NCI-H2196 (cell line): ENCODE results near the gene BTG3.
A peak's percentile ranks its signal among the peaks of the same experiment; 100 is the strongest.

Experiments
- DNase-seq: peaks from one replicate; lab custom pipeline; 2025; ENCODE audit not compliant: unreplicated experiment; lab: John Stamatoyannopoulos, UW

The BTG3 gene

GRCh38 chr21:17585875-17586450 is 26.7 kb downstream of the BTG3 start:
- DNase-seq: peak; percentile 42

GRCh38 chr21:17583898-17584297 is 28.8 kb downstream of the BTG3 start:
- no peak for DNase-seq

GRCh38 chr21:17580319-17580718 is 32.4 kb downstream of the BTG3 start:
- no peak for DNase-seq

- DNase-seq: no peak
These were observed 33.8 kb downstream of the BTG3 start for GRCh38 chr21:17578876-17579275.

- no peak for DNase-seq
These were observed 34.5 kb downstream of the BTG3 start for GRCh38 chr21:17578162-17578561.

- DNase-seq: no peak
These were observed 35.0 kb downstream of the BTG3 start for GRCh38 chr21:17577701-17578100.

GRCh38 chr21:17576080-17576835 is 36.4 kb downstream of the BTG3 start:
- DNase-seq: peak; percentile 71

GRCh38 chr21:17575076-17575475 is 37.6 kb downstream of the BTG3 start:
- no peak for DNase-seq

GRCh38 chr21:17572431-17572830 is 40.3 kb downstream of the BTG3 start:
- DNase-seq: no peak

GRCh38 chr21:17570786-17571185 is 41.9 kb downstream of the BTG3 start:
- DNase-seq: no peak

GRCh38 chr21:17560377-17561025 is 52.2 kb downstream of the BTG3 start:
- no peak for DNase-seq

GRCh38 chr21:17554679-17555465 is 57.8 kb downstream of the BTG3 start:
- DNase-seq: peak; percentile 17

GRCh38 chr21:17554120-17554519 is 58.6 kb downstream of the BTG3 start:
- DNase-seq: no peak

GRCh38 chr21:17552410-17552809 is 60.3 kb downstream of the BTG3 start:
- no peak for DNase-seq

GRCh38 chr21:17550671-17551308 is 61.9 kb downstream of the BTG3 start:
- DNase-seq: no peak

GRCh38 chr21:17548262-17548661 is 64.4 kb downstream of the BTG3 start:
- no peak for DNase-seq

GRCh38 chr21:17545007-17545406 is 67.7 kb downstream of the BTG3 start:
- no peak for DNase-seq
